GM13977 (cell line): ENCODE results near the gene SWT1.
A peak's percentile ranks its signal among the peaks of the same experiment; 100 is the strongest.
"Not testable (repeated sequence)": the region's sequence is repeated elsewhere in the genome, so short reads cannot be mapped to it uniquely, and the experiment has no call there.

Source experiments
- DNase-seq: peaks from one replicate; pipeline ENCODE4 v3.0.0; 2012; ENCODE audit warnings: low spot score
- in situ Hi-C: fragments of 300-500 bp; cut with MboI; formaldehyde crosslinking; loops from one replicate; pipeline ENCODE4 v1.12.0; 2022; ENCODE audit warnings: low sequenced_read_pairs, low pct_unique_long_range_greater_than_20kb, mixed read lengths, inconsistent platforms; ENCODE audit not compliant: unreplicated experiment
- TF ChIP-seq, protein P1 (sequence below): IDR thresholded peaks from 2 replicates; pipeline ENCODE4 v1.5.1; 2012; ENCODE audit warnings: mild to moderate bottlenecking, control low read depth; ENCODE audit not compliant: insufficient read depth; ENCODE audit errors: extremely low read depth, missing control alignments

SWT1 gene

DNA sequence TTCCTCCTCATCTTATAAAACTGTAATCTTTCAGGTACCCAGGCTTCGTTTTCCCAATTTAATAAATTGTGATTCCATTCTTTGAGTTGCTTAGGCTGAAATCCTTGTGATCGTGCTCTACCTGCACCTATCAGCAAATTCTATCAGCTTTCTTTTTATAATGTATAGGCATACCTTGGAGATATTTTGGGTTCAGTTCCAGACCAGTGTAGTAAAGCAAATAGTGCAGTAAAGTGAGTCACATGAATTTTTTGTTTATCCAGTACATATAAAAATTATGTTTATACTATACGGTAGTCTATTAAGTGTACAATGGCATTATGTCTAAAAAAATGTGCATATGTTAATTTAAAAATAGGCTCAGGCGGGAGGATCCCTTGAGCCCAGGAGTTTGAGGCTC lies 5.5 kb downstream of the SWT1 start:
- in situ Hi-C loops, result loop anchor here (25.0 kb wide), 1 partner anchor 350 kb away; no protein-coding TSS in a partner anchor
- TF ChIP-seq, protein P1, sequence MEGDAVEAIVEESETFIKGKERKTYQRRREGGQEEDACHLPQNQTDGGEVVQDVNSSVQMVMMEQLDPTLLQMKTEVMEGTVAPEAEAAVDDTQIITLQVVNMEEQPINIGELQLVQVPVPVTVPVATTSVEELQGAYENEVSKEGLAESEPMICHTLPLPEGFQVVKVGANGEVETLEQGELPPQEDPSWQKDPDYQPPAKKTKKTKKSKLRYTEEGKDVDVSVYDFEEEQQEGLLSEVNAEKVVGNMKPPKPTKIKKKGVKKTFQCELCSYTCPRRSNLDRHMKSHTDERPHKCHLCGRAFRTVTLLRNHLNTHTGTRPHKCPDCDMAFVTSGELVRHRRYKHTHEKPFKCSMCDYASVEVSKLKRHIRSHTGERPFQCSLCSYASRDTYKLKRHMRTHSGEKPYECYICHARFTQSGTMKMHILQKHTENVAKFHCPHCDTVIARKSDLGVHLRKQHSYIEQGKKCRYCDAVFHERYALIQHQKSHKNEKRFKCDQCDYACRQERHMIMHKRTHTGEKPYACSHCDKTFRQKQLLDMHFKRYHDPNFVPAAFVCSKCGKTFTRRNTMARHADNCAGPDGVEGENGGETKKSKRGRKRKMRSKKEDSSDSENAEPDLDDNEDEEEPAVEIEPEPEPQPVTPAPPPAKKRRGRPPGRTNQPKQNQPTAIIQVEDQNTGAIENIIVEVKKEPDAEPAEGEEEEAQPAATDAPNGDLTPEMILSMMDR, result no peak

DNA sequence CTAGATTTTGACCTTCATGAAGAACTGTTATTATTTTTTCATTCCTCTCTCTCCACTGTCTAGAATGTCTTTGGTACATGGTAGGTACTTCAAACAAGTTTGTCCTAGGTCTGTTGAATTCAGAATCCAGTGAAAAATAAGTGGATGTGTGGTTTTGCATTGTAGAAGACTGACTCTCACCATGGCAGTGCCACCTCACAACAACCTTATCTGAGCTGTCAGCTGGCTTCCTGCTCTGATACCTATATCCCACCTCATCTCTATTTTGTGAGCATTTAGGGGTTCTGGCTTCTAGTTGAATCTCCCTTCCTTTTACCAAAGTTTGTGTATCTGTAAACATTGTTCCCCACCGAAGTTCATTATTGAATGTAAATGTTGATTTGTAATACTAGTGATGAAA lies 9.1 kb downstream of the SWT1 start:
- no peak for DNase-seq
- TF ChIP-seq, protein P1, result no peak
- in situ Hi-C loops, result loop anchor here (25.0 kb wide), 1 partner anchor 354 kb away; no protein-coding TSS in a partner anchor

More for the DNA sequence above, 5.5 kb downstream of the SWT1 start:
- DNase-seq, result no peak

DNA sequence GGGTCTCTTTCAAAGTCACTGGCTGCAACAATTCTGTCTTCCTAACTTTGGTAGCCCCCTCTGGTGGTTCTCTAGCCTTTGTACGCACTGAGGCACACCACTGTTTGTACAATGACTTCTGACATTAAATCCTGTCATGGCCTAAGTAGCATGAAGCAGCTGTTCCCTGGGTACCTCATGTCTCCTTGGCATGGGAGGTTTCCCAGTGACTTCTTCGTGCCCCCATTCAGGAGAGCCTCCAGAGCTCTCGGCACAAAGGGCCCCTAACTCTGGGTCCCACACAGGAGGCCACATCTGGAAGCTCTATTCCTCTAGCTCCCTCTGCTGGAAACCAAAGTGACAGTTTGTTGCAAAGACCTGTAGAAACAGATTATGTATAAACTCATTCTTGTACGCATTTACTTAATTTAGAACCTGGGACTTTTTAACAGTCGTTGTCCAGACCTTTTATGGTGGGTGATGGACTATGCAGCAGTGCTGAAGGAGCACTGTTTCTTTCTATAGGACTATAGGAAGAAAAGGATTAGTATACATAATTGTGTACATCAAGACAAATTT lies 13.4 kb downstream of the SWT1 start:
- in situ Hi-C loops, result loop anchor here (25.0 kb wide), 1 partner anchor 358 kb away; no protein-coding TSS in a partner anchor
- TF ChIP-seq, protein P1, result peak; percentile 72
- DNase-seq, result peak; percentile 50

DNA sequence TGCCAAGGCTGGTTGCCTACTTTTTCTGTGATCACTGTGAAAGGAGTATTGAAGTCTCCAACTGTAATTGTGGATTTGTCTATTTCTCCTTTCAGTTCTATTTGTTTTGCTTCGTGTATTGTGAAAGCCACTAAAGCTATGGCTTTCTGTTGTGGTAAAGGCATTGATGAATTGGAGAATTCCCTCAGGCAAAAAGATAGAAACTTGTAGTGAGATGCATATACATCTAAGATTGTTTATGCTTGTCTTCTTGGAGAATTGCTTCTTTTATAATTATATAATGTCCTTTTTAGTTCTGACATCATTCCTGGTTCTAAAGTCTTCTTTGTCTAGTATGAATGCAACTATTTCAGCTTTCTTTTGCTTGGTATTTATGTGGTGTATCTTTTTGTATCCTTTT lies 36.8 kb downstream of the SWT1 start:
- in situ Hi-C loops, result no loop called here
- no peak for DNase-seq
- TF ChIP-seq, protein P1, result no peak

DNA sequence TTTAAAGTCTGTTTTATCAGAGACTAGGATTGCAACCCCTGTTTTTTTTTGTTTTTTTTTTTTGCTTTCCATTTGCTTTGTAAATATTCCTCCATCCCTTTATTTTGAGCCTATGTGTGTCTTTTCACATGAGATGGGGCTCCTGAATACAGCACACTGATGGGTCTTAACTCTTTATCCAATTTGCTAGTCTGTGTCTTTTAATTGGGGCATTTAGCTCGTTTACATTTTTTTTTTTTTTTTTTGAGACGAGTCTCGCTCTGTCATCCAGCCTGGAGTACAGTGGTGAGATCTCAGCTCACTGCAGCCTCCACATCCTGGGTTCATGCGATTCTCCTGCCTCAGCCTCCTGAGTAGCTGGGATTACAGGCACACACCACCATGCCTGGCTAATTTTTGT lies 41.7 kb downstream of the SWT1 start:
- in situ Hi-C loops, result not testable (repeated sequence)

DNA sequence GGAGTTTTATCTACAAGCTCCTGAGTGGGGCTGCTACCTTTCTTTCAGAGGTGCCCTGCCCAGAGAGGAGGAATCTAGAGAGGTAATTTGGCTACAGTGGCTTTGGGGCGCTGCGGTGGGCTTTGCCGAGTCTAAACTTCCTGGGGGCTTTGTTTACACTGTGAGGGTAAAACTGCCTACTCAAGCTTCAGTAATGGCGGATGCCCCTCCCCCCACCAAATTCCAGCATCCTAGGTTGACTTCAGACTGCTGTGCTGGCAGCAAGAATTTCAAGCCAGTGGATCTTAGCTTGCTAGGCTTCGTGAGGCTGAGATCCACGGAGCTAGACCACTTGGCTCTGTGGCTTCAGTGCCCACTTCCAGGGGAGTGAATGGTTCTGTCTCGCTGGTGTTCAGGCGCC lies 43.9 kb downstream of the SWT1 start:
- TF ChIP-seq, protein P1, result no peak
- in situ Hi-C loops, result no loop called here
- no peak for DNase-seq

More for the DNA sequence above, 41.7 kb downstream of the SWT1 start:
- DNase-seq, result not testable (repeated sequence)

DNA sequence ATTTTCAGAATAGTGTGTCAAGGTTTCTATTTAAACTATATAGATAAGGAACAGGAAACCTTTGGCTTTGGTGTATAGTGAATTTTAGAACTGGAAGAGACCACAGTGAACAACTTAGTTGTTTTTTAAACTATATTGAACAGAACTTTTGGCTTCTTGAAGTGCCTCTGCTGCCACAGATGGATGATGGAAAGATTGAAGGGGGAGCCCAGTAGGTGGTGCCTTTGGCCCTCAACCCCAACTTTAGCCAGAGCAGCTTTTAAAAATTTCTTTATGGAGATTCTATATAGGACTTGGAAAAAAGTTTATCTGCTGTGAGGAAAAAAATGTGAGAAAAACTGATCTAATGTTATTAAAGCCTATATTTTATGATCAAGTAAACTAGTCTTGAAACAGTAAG lies 50.2 kb downstream of the SWT1 start:
- TF ChIP-seq, protein P1, result no peak
- in situ Hi-C loops, result no loop called here
- DNase-seq, result no peak
